ENCODE data around the gene DNAJC25.

Gene DNAJC25

DNA sequence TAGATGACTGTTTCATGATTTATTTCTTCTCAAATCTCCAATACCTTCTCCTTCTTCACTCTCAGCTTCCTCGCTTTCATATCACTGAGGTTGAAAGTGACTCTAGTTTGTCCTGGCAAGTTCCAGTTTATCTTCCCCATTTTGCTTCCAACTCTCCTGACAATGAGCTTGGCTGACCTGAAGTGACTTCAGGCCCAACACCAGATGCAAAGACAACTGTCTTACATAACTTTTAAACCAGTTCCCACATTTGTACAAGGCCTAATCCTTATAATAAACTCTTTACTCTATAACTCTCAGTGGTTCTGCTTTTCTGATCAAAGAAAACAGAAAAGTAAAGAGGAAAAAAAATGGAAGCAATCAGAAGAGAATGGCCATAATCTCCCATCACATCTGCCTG is 52.3 kb downstream of the DNAJC25 start:
- H3K23ac ChIP-seq (ENCODE audit: low read length in 2 of 2), result no peak overlapping the region
- H3K9me3 ChIP-seq (ENCODE audit: control insufficient read depth, low read length), result peaks cover 2% of the 10 kb centered on the region
- H2BK15ac ChIP-seq (ENCODE audit: low read depth, poor library complexity, severe bottlenecking), result no peak overlapping the region
- 93% methylated on average over 1 of the region's 1 CpG for WGBS
- no peak overlapping the region for H3K4me3 ChIP-seq (ENCODE audit: insufficient read depth in 1 of 2, low read depth in 1 of 2, low read length in 2 of 2)
- no peak overlapping the region for H3K18ac ChIP-seq (ENCODE audit: low read depth in 1 of 2, low read length in 2 of 2)
- no peaks in the 10 kb centered on the region for H3K27me3 ChIP-seq (ENCODE audit: control insufficient read depth in 1 of 2, insufficient read depth in 1 of 2, low read length in 2 of 2)
- H3K27ac ChIP-seq (ENCODE audit: low read length, poor library complexity, severe bottlenecking), result no peak overlapping the region
- no peaks in the 10 kb centered on the region for H3K4me1 ChIP-seq (ENCODE audit: control insufficient read depth, insufficient read depth, low read depth, low read length)
- DNase-seq, result no peak
- H2BK120ac ChIP-seq (ENCODE audit: low read depth, low read length), result no peak overlapping the region
- no peak overlapping the region for H4K91ac ChIP-seq (ENCODE audit: low read length)
- H3K14ac ChIP-seq (ENCODE audit: low read length in 2 of 2), result no peak overlapping the region
- H3K9ac ChIP-seq (ENCODE audit: low read length), result no peak overlapping the region
- no peak overlapping the region for H2AK5ac ChIP-seq (ENCODE audit: low read length, severe bottlenecking)
- no peak overlapping the region for H2BK12ac ChIP-seq (ENCODE audit: low read length in 2 of 2)
- no peak overlapping the region for H2AFZ ChIP-seq (ENCODE audit: low read depth, low read length)
- H2BK5ac ChIP-seq (ENCODE audit: low read depth, low read length, poor library complexity, severe bottlenecking), result no peak overlapping the region
- H4K8ac ChIP-seq (ENCODE audit: low read length), result no peak overlapping the region
- no peak overlapping the region for H3K4me2 ChIP-seq (ENCODE audit: low read length, poor library complexity, severe bottlenecking)
- H3K79me1 ChIP-seq (replicated peaks; ENCODE audit: low read length, poor library complexity, severe bottlenecking), result no peaks in the 10 kb centered on the region
- H3K36me3 ChIP-seq (ENCODE audit: control insufficient read depth in 1 of 2, insufficient read depth in 2 of 2, low read depth in 1 of 2, low read length in 2 of 2), result peaks cover 5 to 13% of the 10 kb centered on the region in 2 experiments
- H3K4ac ChIP-seq (ENCODE audit: low read depth in 1 of 2, low read length in 2 of 2), result no peak overlapping the region

DNA sequence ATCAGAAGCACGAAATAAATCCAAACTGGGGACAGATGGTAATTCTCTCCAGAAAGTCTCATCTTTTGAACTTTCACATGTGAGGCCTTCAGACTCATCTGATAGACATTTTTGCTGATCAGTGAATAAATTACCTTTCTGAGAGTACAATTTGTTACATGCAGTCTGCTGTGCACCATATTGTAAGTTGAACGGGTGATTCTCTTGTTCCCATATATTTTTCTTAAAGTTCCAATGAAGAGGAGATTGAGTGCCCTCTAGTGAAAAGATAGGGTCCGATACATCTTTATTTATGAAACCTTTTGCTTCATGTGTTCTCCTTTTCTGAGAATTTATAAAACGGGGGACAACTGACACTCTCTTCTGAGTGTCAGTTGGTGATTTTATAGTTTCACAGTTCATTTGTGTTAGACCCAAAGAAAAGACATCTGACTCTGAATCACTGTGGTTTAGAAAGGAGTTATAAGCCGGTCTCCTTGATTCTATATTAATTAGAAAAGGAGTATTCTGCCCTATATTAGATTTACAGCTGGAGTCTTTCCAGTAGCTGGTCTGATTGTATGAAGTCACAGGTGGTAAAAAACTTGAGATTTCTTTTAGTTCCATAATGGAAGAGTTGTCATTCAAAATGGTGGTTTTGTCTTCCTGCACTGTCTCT is 60.7 kb downstream of the DNAJC25 start:
- 75% methylated on average over 4 of the region's 5 CpGs for WGBS
- no peak overlapping the region for H4K91ac ChIP-seq (ENCODE audit: low read length)

DNA sequence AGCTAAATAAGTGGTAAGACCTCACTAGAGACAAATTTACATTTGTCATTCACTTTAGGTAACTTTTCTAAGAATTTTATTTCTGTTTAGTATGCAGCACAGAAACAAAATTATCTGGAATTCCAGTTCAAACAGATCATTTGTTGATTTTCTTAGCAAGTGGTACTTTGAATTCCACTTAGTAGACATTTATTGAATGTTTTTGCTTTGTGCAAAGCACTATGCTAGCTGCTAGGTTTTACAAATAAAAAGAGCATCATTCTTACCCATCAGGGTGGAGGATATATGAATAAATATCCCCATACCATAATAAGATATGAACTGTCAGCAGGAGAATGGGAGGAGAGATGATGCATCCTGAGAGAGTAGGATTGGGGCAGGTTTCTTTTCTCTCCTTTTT is 65.7 kb downstream of the DNAJC25 start:
- no peak overlapping the region for H4K8ac ChIP-seq (ENCODE audit: low read length)
- H3K4me1 ChIP-seq (ENCODE audit: control insufficient read depth, insufficient read depth, low read depth, low read length), result no peaks in the 10 kb centered on the region
- peaks cover 3% of the 10 kb centered on the region for H3K79me1 ChIP-seq (replicated peaks; ENCODE audit: low read length, poor library complexity, severe bottlenecking)
- peaks cover 3% of the 10 kb centered on the region for H3K9me3 ChIP-seq (ENCODE audit: control insufficient read depth, low read length)
- H2AFZ ChIP-seq (ENCODE audit: low read depth, low read length), result no peak overlapping the region
- H3K4ac ChIP-seq (ENCODE audit: low read depth in 1 of 2, low read length in 2 of 2), result no peak overlapping the region
- no peak overlapping the region for H3K4me2 ChIP-seq (ENCODE audit: low read length, poor library complexity, severe bottlenecking)
- H2BK15ac ChIP-seq (ENCODE audit: low read depth, poor library complexity, severe bottlenecking), result no peak overlapping the region
- no peak overlapping the region for H3K23ac ChIP-seq (ENCODE audit: low read length in 2 of 2)
- no peak overlapping the region for H3K4me3 ChIP-seq (ENCODE audit: insufficient read depth in 1 of 2, low read depth in 1 of 2, low read length in 2 of 2)
- H3K18ac ChIP-seq (ENCODE audit: low read depth in 1 of 2, low read length in 2 of 2), result no peak overlapping the region
- no peak overlapping the region for H4K91ac ChIP-seq (ENCODE audit: low read length)
- H3K27ac ChIP-seq (ENCODE audit: low read length, poor library complexity, severe bottlenecking), result no peak overlapping the region
- no peak overlapping the region for H2BK12ac ChIP-seq (ENCODE audit: low read length in 2 of 2)
- H2BK5ac ChIP-seq (ENCODE audit: low read depth, low read length, poor library complexity, severe bottlenecking), result no peak overlapping the region
- H3K9ac ChIP-seq (ENCODE audit: low read length), result no peak overlapping the region
- peaks cover 0 to 3% of the 10 kb centered on the region in 2 experiments for H3K36me3 ChIP-seq (ENCODE audit: control insufficient read depth in 1 of 2, insufficient read depth in 2 of 2, low read depth in 1 of 2, low read length in 2 of 2)
- no peak overlapping the region for H3K14ac ChIP-seq (ENCODE audit: low read length in 2 of 2)
- H2BK120ac ChIP-seq (ENCODE audit: low read depth, low read length), result no peak overlapping the region
- no peaks in the 10 kb centered on the region for H3K27me3 ChIP-seq (ENCODE audit: control insufficient read depth in 1 of 2, insufficient read depth in 1 of 2, low read length in 2 of 2)
- no peak overlapping the region for H2AK5ac ChIP-seq (ENCODE audit: low read length, severe bottlenecking)
- no peak for DNase-seq

More for the DNA sequence above, 60.7 kb downstream of the DNAJC25 start:
- Histone ChIP-seq H3K18ac (ENCODE audit: low read depth in 1 of 2, low read length in 2 of 2) (no peak overlapping the region), H3K9ac (ENCODE audit: low read length) (peak overlapping the region; percentile 53), H3K27ac (ENCODE audit: low read length, poor library complexity, severe bottlenecking) (no peak overlapping the region), H3K36me3 (ENCODE audit: control insufficient read depth in 1 of 2, insufficient read depth in 2 of 2, low read depth in 1 of 2, low read length in 2 of 2) (peaks cover 0 to 2% of the 10 kb centered on the region in 2 experiments), H3K4me3 (ENCODE audit: insufficient read depth in 1 of 2, low read depth in 1 of 2, low read length in 2 of 2) (no peak overlapping the region), H2BK15ac (ENCODE audit: low read depth, poor library complexity, severe bottlenecking) (no peak overlapping the region), H3K4me2 (ENCODE audit: low read length, poor library complexity, severe bottlenecking) (no peak overlapping the region), H2BK120ac (ENCODE audit: low read depth, low read length) (no peak overlapping the region), H2AK5ac (ENCODE audit: low read length, severe bottlenecking) (no peak overlapping the region), H3K4me1 (ENCODE audit: control insufficient read depth, insufficient read depth, low read depth, low read length) (no peaks in the 10 kb centered on the region), H3K23ac (ENCODE audit: low read length in 2 of 2) (no peak overlapping the region), H2BK12ac (ENCODE audit: low read length in 2 of 2) (no peak overlapping the region), H2AFZ (ENCODE audit: low read depth, low read length) (no peak overlapping the region), H3K4ac (ENCODE audit: low read depth in 1 of 2, low read length in 2 of 2) (no peak overlapping the region), H3K14ac (ENCODE audit: low read length in 2 of 2) (no peak overlapping the region), H2BK5ac (ENCODE audit: low read depth, low read length, poor library complexity, severe bottlenecking) (no peak overlapping the region), H3K27me3 (ENCODE audit: control insufficient read depth in 1 of 2, insufficient read depth in 1 of 2, low read length in 2 of 2) (no peaks in the 10 kb centered on the region), H3K79me1 (replicated peaks; ENCODE audit: low read length, poor library complexity, severe bottlenecking) (peaks cover 1% of the 10 kb centered on the region), H3K9me3 (ENCODE audit: control insufficient read depth, low read length) (no peaks in the 10 kb centered on the region), H4K8ac (ENCODE audit: low read length) (no peak overlapping the region)
- DNase-seq, result peak; percentile 50

DNA sequence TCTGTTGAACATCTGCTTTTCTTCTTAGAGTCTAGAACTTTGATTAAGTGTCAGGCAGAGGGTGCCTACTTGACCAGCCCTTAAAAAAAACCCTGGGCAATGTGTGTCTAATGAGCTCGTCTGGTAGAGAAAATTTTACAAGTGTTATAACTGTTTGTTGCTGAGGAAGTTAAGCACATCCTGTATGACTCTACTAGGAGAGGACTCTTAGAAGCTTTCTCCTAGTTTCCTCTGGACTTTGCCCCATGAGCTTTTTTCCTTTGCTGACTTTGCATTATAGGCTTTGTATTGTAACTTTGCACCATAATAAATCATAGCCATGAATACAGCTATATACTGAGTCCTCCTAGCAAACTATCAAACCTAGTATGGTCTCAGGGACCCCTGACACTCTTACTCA is 69.6 kb downstream of the DNAJC25 start:
- Histone ChIP-seq H3K36me3 (ENCODE audit: control insufficient read depth in 1 of 2, insufficient read depth in 2 of 2, low read depth in 1 of 2, low read length in 2 of 2) (peaks cover 0 to 3% of the 10 kb centered on the region in 2 experiments), H2BK15ac (ENCODE audit: low read depth, poor library complexity, severe bottlenecking) (no peak overlapping the region), H4K8ac (ENCODE audit: low read length) (no peak overlapping the region), H3K4me3 (ENCODE audit: insufficient read depth in 1 of 2, low read depth in 1 of 2, low read length in 2 of 2) (no peak overlapping the region), H2AFZ (ENCODE audit: low read depth, low read length) (no peak overlapping the region), H4K91ac (ENCODE audit: low read length) (no peak overlapping the region), H2BK12ac (ENCODE audit: low read length in 2 of 2) (no peak overlapping the region), H2AK5ac (ENCODE audit: low read length, severe bottlenecking) (no peak overlapping the region), H3K4ac (ENCODE audit: low read depth in 1 of 2, low read length in 2 of 2) (no peak overlapping the region), H3K4me1 (ENCODE audit: control insufficient read depth, insufficient read depth, low read depth, low read length) (no peaks in the 10 kb centered on the region), H3K27me3 (ENCODE audit: control insufficient read depth in 1 of 2, insufficient read depth in 1 of 2, low read length in 2 of 2) (no peaks in the 10 kb centered on the region), H3K14ac (ENCODE audit: low read length in 2 of 2) (no peak overlapping the region), H3K27ac (ENCODE audit: low read length, poor library complexity, severe bottlenecking) (no peak overlapping the region), H3K4me2 (ENCODE audit: low read length, poor library complexity, severe bottlenecking) (no peak overlapping the region), H3K9me3 (ENCODE audit: control insufficient read depth, low read length) (peaks cover 3% of the 10 kb centered on the region), H2BK120ac (ENCODE audit: low read depth, low read length) (no peak overlapping the region), H3K18ac (ENCODE audit: low read depth in 1 of 2, low read length in 2 of 2) (no peak overlapping the region), H2BK5ac (ENCODE audit: low read depth, low read length, poor library complexity, severe bottlenecking) (no peak overlapping the region), H3K79me1 (replicated peaks; ENCODE audit: low read length, poor library complexity, severe bottlenecking) (peaks cover 3% of the 10 kb centered on the region), H3K23ac (ENCODE audit: low read length in 2 of 2) (no peak overlapping the region), H3K9ac (ENCODE audit: low read length) (no peak overlapping the region)
- 53% methylated on average over 1 of the region's 1 CpG for WGBS
- peak; percentile 13 for DNase-seq
